ENCODE measurements around the gene NQO1.

- TF ChIP-seq PRDM4 (CRISPR knock-in tag; IDR thresholded peaks at IDR 0.05; ENCODE audit: borderline replicate concordance) = no peak
- TF ChIP-seq ZNF24 (IDR thresholded peaks at IDR 0.05) = no peak
- no peak for TF ChIP-seq EHMT2 (IDR thresholded peaks at IDR 0.05; ENCODE audit: borderline replicate concordance, low read depth, low read length)
- no peak for TF ChIP-seq MNT (IDR thresholded peaks at IDR 0.05)
- no peak for TF ChIP-seq ZNF225 (CRISPR knock-in tag; IDR thresholded peaks at IDR 0.05)
- TF ChIP-seq ZNF224 (CRISPR knock-in tag; IDR thresholded peaks at IDR 0.05) = no peak
- TF ChIP-seq ZNF850 (CRISPR knock-in tag; conservative IDR thresholded peaks at IDR 0.05) = no peak
- TF ChIP-seq ATF3 (CRISPR knock-in tag; IDR thresholded peaks at IDR 0.05) = no peak
These were observed 28.0 kb downstream of the NQO1 start for GRCh38 chr16:69698404-69698803.

All from HepG2 (cell line).